GM12891 (cell line): ENCODE results near the gene C8G.

Experiments used
- PAX5 ChIP-seq: IDR thresholded peaks from 2 replicates; pipeline ENCODE4 v1.6.1; 2011; ENCODE audit warnings: low read length, moderate library complexity, mild to moderate bottlenecking; ENCODE audit not compliant: insufficient read depth, severe bottlenecking
- POLR2A ChIP-seq: IDR thresholded peaks from 2 replicates; pipeline ENCODE4 v1.6.1; 2011; ENCODE audit warnings: low read depth, low read length, control low read depth
- POLR2AphosphoS5 ChIP-seq: IDR thresholded peaks from 2 replicates; pipeline ENCODE4 v1.6.1; 2011; ENCODE audit warnings: low read depth, low read length, control low read depth
- TAF1 ChIP-seq: IDR thresholded peaks from 2 replicates; pipeline ENCODE4 v1.6.1; 2011; ENCODE audit warnings: low read depth, low read length, control low read depth

DNA sequence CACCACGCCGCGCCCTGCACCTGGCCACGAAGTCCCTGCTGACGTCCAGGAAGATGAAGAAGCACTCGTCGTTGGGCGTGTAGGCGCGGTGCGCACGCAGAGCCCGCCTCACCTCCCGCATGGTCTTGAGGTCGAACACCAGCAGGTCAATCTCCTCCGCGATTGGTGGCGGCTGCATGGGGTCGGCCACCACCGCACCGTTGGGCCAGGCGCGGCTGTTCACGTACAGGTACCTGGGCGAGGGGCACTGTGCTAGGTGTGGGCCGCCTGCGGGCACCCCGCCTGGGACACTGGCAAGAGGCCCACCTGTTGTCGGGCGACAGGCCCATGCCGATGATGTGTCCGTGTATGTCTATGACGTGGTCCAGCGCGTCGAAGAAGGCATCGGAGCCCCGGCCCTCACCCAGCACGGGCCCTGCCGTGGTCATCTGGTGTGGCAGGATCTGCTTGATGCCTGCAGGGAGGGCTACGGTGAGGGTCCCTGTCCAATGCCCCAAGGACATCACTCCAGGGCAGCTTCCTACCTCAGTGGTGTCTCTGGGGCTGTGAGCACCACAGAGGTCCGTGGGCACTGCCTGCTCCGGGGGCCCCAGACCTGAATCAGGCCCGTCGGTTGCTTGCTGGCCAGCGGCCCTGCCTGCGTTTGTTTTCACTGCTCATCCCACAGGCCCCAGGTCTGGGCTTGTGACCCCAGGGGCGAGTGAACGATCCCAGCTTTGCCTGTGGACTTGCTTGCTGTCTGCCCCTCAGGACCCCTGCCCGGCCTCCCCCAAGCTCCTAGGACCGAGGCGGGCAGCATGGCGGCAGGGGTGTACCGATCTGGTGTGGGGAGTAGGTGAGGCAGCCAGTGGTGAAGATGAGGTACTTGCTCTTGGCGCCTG lies 3.6 kb upstream of the C8G start:
- TF ChIP-seq POLR2AphosphoS5, result no peak
- no peak for TF ChIP-seq POLR2A
- TF ChIP-seq TAF1, result no peak
- TF ChIP-seq PAX5, result no peak
